ENCODE data around the gene EEF1E1.
A peak's percentile ranks its signal among the peaks of the same experiment; 100 is the strongest.

Gene EEF1E1

GRCh38 chr6:8087870-8088754 is 14.2 kb downstream of the EEF1E1 start:
- DNase-seq: no peak

GRCh38 chr6:8086755-8087306 is 15.5 kb downstream of the EEF1E1 start:
- no peak for DNase-seq

- no peak for DNase-seq
Observed at GRCh38 chr6:8085053-8085511, 17.3 kb downstream of the EEF1E1 start.

DNA sequence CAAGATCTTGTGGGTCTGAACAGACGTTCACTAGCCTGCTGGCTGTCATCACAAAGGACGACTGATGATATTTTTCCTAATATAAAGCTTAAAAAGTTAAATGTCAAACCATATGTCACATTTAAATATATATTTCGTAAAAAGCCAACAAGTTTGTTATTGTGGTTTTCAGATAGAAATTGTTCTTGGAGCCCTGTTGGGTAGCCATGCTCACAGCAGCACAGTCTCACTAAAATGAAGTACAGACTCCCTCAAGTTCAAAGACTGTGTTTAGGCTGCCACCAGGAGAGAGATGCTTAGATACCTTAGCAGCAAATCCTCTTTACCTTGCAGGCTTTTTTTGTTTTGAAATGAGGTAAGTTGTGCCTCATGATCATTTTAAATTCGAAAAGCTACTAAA is 17.8 kb downstream of the EEF1E1 start:
- no peak for DNase-seq

- DNase-seq: no peak
Observed at GRCh38 chr6:8082954-8083858, 19.1 kb downstream of the EEF1E1 start.

- DNase-seq: no peak
Observed at GRCh38 chr6:8082572-8082953, 19.8 kb downstream of the EEF1E1 start.

DNA sequence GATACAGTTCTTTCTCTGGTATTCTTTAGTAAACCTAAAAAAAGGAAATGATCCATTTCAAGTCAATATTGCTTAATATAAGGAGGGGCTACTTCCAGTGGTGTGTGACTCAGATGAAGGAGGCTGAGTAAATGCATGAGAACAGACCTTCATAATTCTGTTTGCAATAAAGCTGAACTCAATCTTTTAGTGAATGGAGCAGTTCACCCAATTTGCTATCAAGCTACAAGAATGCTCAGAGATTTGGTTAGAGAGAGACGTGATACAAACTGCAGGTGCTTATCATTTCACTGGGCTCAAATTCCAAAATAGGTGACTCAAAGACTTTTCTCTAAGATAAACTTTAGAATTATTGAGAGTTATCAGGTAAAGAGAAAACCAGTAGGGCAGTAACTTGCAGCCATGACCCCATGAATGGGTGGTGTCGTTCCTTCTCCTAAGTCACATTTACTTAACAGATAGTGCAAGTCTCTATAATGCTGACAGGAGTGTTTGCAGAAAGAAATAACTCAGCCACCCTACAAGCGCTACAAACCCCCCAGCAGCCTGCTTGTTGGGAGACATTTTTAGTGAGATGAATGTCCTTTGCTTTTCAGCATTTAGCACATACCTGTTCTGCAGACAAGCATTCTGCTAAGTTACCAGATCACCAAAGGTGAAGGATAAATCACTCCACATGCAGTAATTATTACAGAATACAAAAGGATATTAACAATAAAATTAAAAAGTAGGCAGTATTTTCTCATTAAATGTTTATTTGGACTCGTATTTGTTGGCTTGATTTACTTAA is 21.8 kb downstream of the EEF1E1 start:
- DNase-seq: no peak

DNA sequence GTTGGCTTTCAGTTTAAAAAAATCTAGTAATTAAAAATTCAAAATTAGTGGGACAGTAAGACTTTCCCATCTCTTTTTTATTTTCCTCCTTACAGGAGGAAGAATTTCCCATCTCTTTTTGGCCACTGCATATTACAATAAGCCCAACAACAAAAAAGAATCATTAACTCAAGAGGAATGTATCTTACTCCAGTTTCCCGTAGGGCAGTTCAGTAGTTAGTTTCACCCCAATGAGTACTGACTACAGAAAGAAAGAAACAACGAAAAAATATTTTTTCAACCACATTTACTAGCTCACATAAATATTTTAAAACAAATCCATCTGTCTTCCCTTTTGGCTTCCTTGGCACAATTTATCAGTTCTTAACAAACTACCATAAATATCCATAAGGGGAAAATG is 23.2 kb downstream of the EEF1E1 start:
- DNase-seq: no peak

GRCh38 chr6:8077991-8078390 is 24.4 kb downstream of the EEF1E1 start:
- DNase-seq: no peak

DNA sequence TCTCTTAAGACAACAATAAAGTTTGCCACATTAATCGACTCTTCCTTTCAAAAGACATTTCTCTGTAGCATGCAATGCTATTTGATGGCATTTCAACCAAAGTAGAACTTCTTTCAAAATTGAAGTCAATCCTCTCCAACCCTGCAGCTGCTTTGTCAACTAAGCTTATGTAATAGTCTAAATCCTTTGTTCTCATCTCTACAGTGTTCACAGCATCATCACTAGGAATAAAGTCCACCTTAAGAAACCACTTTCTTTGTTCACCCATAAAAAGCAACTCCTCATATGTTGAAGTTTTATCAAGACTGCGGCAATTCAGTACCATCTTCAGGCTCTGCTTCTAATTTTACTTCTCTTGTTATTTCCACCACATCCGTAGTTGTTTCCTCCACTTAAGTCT is 26.6 kb downstream of the EEF1E1 start:
- DNase-seq: no peak

DNA sequence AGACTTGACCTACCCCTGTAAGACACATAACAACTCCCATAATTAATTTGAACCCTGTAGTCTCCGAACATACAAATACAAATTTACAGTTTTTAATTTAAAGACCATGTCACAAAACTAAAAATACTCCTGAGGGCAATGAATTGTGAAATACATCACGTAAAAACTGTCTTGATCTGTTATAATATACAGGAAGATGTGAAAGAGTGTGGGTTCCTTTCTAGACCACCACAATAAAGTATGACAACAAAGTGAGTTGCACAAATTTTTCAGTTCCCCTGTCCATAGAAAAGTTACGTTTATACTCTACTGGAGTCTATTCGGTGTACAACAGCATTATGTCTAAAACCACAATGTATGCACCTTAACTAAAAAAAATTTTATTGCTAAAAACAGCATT is 27.2 kb downstream of the EEF1E1 start:
- no peak for DNase-seq

DNA sequence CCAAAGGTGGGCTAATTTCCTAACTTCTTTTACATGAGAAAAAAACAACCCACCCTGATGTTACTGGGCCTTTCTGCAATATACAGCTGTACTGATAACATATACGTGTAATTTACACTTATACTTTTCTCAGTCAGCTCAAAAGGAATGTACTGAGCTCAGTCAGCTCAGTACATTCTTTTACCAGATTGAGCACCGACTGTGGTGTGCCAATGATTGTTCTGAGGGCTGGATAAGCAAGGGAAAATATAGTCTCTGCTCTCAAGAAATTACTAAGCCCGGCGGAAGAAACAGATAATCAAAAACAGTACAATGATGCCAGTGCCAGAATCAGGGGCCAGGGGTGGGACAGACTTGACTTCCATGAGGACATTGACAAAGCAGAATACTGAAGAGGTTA is 28.1 kb downstream of the EEF1E1 start:
- no peak for DNase-seq

- DNase-seq: no peak
Observed at GRCh38 chr6:8073758-8074157, 28.6 kb downstream of the EEF1E1 start.

GRCh38 chr6:8070718-8071117 is 31.6 kb downstream of the EEF1E1 start:
- no peak for DNase-seq

GRCh38 chr6:8069631-8070284 is 32.6 kb downstream of the EEF1E1 start:
- no peak for DNase-seq

DNA sequence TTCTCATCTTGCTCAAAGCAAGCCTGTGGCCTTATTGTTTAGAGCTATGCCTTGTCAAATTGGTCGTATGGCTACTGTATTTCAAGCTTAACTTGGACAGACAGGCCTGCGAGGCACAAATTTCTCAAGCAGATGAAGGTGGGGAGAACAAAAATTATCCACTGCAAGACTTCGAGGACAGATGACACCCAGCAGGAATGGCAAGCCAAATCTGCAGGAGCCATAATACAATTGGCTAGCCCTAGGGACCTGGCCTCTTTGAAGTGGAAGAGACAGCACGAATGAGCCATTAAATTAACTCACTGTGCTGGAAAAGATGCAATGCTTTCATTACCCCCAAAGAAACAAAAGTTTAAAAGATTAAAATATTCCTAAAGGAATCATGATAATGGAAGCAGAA is 33.2 kb downstream of the EEF1E1 start:
- DNase-seq: no peak

DNA sequence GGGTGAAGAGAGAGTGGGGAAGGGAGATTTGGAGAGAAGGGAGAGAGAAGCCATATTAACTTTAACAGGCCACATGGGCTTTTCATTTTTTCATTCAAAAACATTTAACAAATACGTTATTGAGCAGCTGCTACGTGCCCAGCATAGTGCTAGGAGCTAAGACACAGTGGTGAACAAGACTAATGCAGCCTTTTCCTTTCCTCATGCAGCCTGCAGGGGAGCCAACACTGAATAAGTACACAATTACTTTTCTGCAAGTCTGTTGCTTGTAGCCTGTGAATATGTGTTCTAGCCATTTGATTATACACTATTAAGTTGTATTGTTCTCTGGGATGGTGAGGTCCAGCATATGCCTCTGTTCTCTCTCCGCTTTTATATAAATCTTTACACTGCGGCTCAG is 36.2 kb downstream of the EEF1E1 start:
- peak; percentile 17 for DNase-seq

- DNase-seq: peak; percentile 56
Observed at GRCh38 chr6:8065519-8065911, 36.8 kb downstream of the EEF1E1 start.

DNA sequence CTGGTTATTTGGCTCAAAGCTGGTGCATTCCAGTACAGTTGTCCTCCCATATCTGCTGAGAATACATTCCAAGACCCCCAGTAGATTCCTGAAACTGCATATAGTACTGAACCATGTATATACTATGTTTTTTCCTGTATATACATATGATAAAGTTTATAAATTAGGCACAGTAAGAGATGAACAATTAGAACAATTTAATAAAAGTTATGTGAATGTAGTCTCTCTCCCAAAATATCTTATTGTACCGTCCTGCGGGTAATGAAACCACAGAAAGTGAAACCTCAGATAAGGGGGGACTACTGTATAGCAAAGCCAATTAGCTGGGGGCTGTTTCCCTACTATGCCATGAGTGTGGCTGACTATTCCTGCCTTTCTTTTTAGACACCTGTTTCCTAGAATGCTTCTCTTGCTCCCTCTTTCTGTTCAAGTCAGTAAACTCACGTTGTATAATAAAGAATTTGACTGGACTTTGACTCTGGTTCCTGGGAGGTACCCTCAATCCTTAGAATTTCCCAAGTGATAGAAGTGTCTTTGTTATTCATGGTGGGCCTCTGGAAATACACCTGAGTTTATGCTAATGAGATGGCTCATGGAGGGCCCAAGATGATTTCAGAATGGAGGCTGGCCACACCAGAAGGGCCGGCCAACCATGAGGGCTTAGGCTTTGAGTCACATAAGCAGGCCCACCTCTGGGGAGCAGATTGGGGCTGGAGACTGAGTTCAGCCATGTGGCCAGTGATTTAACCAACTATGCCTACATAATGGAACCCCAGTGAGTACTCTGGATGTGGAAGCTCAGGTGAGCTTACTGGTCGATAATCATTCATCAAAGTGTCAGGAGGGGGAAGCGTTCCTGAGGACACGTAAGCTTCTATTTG is 37.5 kb downstream of the EEF1E1 start:
- DNase-seq: peak; percentile 13

DNA sequence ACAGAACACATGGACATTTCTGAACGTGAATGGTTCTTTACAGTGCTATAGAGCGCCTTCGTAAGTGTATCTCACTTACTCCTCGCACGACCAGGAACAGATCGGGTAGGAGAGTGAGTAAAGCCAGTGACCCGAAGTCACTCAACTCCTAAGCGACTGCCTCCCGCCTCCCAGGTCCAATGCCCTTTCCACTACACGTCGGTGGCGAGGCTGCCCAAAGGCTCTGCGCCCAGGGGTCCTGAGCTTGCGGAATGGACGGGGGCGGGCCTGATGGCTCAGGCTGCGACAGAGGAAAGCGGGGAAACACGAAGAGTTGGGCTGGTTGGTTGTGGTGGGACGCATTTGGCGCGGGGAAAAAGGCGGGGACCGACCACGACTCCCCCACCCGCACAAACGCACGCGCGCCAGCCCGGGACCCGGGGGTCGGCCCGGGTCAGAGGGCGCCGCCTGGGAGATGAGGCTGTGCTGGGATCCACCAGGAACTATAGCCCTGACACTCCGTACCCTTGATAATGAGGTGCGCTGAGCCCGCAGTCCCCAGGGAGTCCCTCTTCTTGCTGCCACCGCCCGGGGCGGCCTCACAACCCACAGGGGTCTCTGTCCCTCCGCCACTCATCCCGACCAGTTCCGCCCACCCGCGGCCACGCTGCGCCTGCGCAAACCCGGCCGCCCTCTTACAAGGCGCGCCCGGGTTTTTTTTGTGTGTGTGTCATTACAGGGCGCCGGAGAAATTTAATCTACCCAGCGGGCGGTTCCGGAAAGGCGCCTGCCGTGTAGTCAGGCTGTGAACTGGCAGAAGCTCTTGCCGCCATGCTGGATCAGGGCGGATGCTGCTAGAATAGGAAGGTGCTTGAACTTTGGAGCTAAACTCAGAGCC is 38.3 kb downstream of the EEF1E1 start, which contains the start of gene BLOC1S5:
BLOC1S5 (minus strand) TSS at position 629 of the 877 bp plus-strand sequence; CDS start at position 616, 13 bp downstream.
- DNase-seq: peak; percentile 99
